Measurements from ENCODE around the gene HMGXB3. TPM values are rescaled to one million over a fixed set of nuclear protein-coding genes. Genes with fewer than 3 reads are reported as not detected.

HMGXB3 gene
- total RNA-seq, 3 donors from 2014 or later (not counting 1 experiment from before 2014, with no cell fraction given), result 39.0 to 46.5 (median 45.8) TPM

- WGBS (ENCODE audit: insufficient coverage), result 96% methylated on average over 7 of the region's 7 CpGs
- peaks cover 30% of the 10 kb centered on the region in 2 donors for H3K27me3 Mint-ChIP-seq (ENCODE audit: low read depth in 2 of 2)
- no peak for DNase-seq
- Histone ChIP-seq H3K27me3 (ENCODE audit: control insufficient read depth, insufficient read depth, low read length) (peaks cover 6% of the 10 kb centered on the region), H3K27ac (ENCODE audit: low read length) (no peak overlapping the region), H3K36me3 (ENCODE audit: control insufficient read depth, insufficient read depth, low read length) (no peaks in the 10 kb centered on the region), H3K4me1 (ENCODE audit: control insufficient read depth, insufficient read depth, low read length) (peaks cover 13% of the 10 kb centered on the region), H3K9me3 (ENCODE audit: control insufficient read depth, insufficient read depth, low read length) (no peaks in the 10 kb centered on the region), H3K4me3 (ENCODE audit: low read length) (no peak overlapping the region)
- H3K36me3 Mint-ChIP-seq, result no peaks in the 10 kb centered on the region
- no peak for ATAC-seq
- TF ChIP-seq CTCF (IDR thresholded peaks at IDR 0.05), result no peak
- no peak overlapping the region for H3K27ac Mint-ChIP-seq
- H3K4me1 Mint-ChIP-seq, result peaks cover 16 to 19% of the 10 kb centered on the region in 2 donors
- no peak overlapping the region for H3K4me3 Mint-ChIP-seq
- no peaks in the 10 kb centered on the region for H3K9me3 Mint-ChIP-seq
- intact Hi-C loops (cut with micrococcal nuclease), result no loop called here
Observed at GRCh38 chr5:150078802-150079689, 78.5 kb downstream of the HMGXB3 start.

GRCh38 chr5:150079909-150080461, 79.4 kb downstream of the HMGXB3 start:
- TF ChIP-seq CTCF (IDR thresholded peaks at IDR 0.05), result no peak
- H3K27me3 ChIP-seq (ENCODE audit: control insufficient read depth, insufficient read depth, low read length), result peaks cover 6% of the 10 kb centered on the region
- H3K4me1 ChIP-seq (ENCODE audit: control insufficient read depth, insufficient read depth, low read length), result peaks cover 13% of the 10 kb centered on the region
- intact Hi-C loops (cut with micrococcal nuclease), result no loop called here
- 95% methylated on average over 19 of the region's 19 CpGs for WGBS (ENCODE audit: insufficient coverage)
- Mint-ChIP-seq H3K9me3 (no peaks in the 10 kb centered on the region), H3K27ac (no peak overlapping the region), H3K27me3 (ENCODE audit: low read depth in 2 of 2) (peaks cover 30 to 31% of the 10 kb centered on the region in 2 donors), H3K4me3 (no peak overlapping the region), H3K36me3 (no peaks in the 10 kb centered on the region), H3K4me1 (peaks cover 16 to 19% of the 10 kb centered on the region in 2 donors)
- ATAC-seq (no peak), DNase-seq (no peak)
- no peaks in the 10 kb centered on the region for H3K9me3 ChIP-seq (ENCODE audit: control insufficient read depth, insufficient read depth, low read length)
- H3K27ac ChIP-seq (ENCODE audit: low read length), result no peak overlapping the region
- no peaks in the 10 kb centered on the region for H3K36me3 ChIP-seq (ENCODE audit: control insufficient read depth, insufficient read depth, low read length)
- no peak overlapping the region for H3K4me3 ChIP-seq (ENCODE audit: low read length)

GRCh38 chr5:150080696-150081435, 80.3 kb downstream of the HMGXB3 start:
- intact Hi-C loops (cut with micrococcal nuclease), result no loop called here
- H3K4me1 ChIP-seq (ENCODE audit: control insufficient read depth, insufficient read depth, low read length), result peaks cover 13% of the 10 kb centered on the region
- no peak for ATAC-seq
- 81% methylated on average over 15 of the region's 15 CpGs for WGBS (ENCODE audit: insufficient coverage)
- no peaks in the 10 kb centered on the region for H3K36me3 ChIP-seq (ENCODE audit: control insufficient read depth, insufficient read depth, low read length)
- H3K9me3 ChIP-seq (ENCODE audit: control insufficient read depth, insufficient read depth, low read length), result no peaks in the 10 kb centered on the region
- H3K4me3 ChIP-seq (ENCODE audit: low read length), result no peak overlapping the region
- H3K27ac ChIP-seq (ENCODE audit: low read length), result no peak overlapping the region
- H3K27ac Mint-ChIP-seq, result no peak overlapping the region
- H3K4me1 Mint-ChIP-seq, result peaks cover 16 to 19% of the 10 kb centered on the region in 2 donors
- DNase-seq, result no peak
- peaks cover 8% of the 10 kb centered on the region for H3K27me3 ChIP-seq (ENCODE audit: control insufficient read depth, insufficient read depth, low read length)
- H3K27me3 Mint-ChIP-seq (ENCODE audit: low read depth in 2 of 2), result peaks cover 36% of the 10 kb centered on the region in 2 donors
- H3K4me3 Mint-ChIP-seq, result no peak overlapping the region
- TF ChIP-seq CTCF (IDR thresholded peaks at IDR 0.05), result no peak
- H3K36me3 Mint-ChIP-seq, result no peaks in the 10 kb centered on the region
- no peaks in the 10 kb centered on the region for H3K9me3 Mint-ChIP-seq

Measured in natural killer cell (primary cell).